Chondrocyte (in vitro differentiated cells): ENCODE results near the gene ZNF225. TPM values are rescaled to one million over a fixed set of nuclear protein-coding genes. Genes with fewer than 3 reads are reported as not detected.

Experiments
- DNase-seq: peaks from one replicate; pipeline ENCODE4 v3.0.0; 2021; ENCODE audit warnings: mixed read lengths, low spot score
- H3K27ac Mint-ChIP-seq: one replicate; pipeline ENCODE4 v1.8.0; 2021; ENCODE audit warnings: mild to moderate bottlenecking, moderate library complexity, mixed read lengths; ENCODE audit not compliant: unreplicated experiment
- H3K27me3 Mint-ChIP-seq: 2 replicates; pipeline ENCODE4 v1.8.0; 2021; ENCODE audit warnings: low read depth, mixed read lengths
- H3K36me3 Mint-ChIP-seq: 2 replicates; pipeline ENCODE4 v1.8.0; 2021; ENCODE audit warnings: low read depth, mixed read lengths
- H3K4me1 Mint-ChIP-seq: 2 replicates; pipeline ENCODE4 v1.8.0; 2021; ENCODE audit warnings: low read depth, mild to moderate bottlenecking, mixed read lengths
- H3K4me3 Mint-ChIP-seq: one replicate; pipeline ENCODE4 v1.8.0; 2021; ENCODE audit warnings: mild to moderate bottlenecking, moderate library complexity, mixed read lengths; ENCODE audit not compliant: unreplicated experiment
- H3K9me3 Mint-ChIP-seq: 2 replicates; pipeline ENCODE4 v1.8.0; 2021; ENCODE audit warnings: low read depth, mixed read lengths
- long read RNA-seq: library from polyadenylated mRNA; stranded (forward); transcript quantifications from one replicate; pipeline ENCODE4 v2.0.0, GENCODE V29; 2021
- total RNA-seq: library from RNA; stranded (reverse); gene quantifications from 3 replicates; pipeline ENCODE4 v1.2.1, GENCODE V29; 2021
- TF ChIP-seq, protein P1 (sequence below): fragments of 200-600 bp; sonication (generic); IDR thresholded peaks from 2 replicates; pipeline ENCODE4 v1.5.0; 2021; ENCODE audit warnings: antibody characterized with exemption, mild to moderate bottlenecking, moderate library complexity

Gene ZNF225
- 5.2 to 8.1 TPM (median 5.5 TPM) in 3 replicates for total RNA-seq
- long read RNA-seq, full-length matches to known transcripts = 2 of 3 reads
- long read RNA-seq, partial matches to known transcripts = 0 of 3 reads
- long read RNA-seq, other reads (novel, unspliced or antisense) = 1 of 3 reads

DNA sequence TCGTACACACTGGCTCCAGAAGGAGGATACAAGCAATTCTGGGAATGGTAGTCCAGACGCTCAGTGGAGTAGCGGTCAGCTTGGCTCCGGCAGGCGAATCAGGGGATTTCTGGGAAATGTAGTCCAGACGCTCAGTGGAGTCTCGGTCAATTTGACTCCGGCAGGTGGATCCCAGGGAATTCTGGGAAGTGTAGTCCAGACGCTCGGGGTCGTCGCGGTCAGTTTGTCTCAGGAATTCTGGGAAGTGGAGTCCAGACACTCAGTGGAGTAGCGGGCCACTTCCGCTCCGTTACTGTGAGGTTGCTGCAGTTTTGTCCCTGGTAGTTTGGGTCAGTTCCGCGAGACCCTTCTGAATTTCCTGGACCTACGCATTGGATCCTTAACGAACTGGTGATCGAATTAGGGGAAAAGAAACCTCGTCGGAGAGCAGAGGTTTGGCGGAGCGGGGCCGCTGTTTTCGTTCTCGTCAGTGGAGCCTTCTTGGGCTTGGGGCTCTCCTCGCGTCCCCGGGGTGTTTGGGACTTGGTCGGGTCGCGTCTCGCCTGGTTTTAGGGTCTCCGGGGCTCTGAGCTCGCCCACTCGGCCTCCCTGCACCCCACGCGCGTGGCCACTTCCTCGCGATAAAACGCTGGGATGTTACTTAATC, at the start of gene ZNF225:
ZNF225 (plus strand) TSS at position 262 of the 646 bp plus-strand sequence. CDS start 2,429 bp downstream, outside the sequence.
- peak; percentile 96 for DNase-seq
- Mint-ChIP-seq H3K4me1 (peaks cover 21% of the 10 kb centered on the region), H3K9me3 (peaks cover 17% of the 10 kb centered on the region), H3K36me3 (peaks cover 16% of the 10 kb centered on the region), H3K4me3 (peak within 1 kb of the TSS; percentile 94), H3K27ac (peak within 1 kb of the TSS; percentile 98), H3K27me3 (no peaks in the 10 kb centered on the region)
- TF ChIP-seq, protein P1, sequence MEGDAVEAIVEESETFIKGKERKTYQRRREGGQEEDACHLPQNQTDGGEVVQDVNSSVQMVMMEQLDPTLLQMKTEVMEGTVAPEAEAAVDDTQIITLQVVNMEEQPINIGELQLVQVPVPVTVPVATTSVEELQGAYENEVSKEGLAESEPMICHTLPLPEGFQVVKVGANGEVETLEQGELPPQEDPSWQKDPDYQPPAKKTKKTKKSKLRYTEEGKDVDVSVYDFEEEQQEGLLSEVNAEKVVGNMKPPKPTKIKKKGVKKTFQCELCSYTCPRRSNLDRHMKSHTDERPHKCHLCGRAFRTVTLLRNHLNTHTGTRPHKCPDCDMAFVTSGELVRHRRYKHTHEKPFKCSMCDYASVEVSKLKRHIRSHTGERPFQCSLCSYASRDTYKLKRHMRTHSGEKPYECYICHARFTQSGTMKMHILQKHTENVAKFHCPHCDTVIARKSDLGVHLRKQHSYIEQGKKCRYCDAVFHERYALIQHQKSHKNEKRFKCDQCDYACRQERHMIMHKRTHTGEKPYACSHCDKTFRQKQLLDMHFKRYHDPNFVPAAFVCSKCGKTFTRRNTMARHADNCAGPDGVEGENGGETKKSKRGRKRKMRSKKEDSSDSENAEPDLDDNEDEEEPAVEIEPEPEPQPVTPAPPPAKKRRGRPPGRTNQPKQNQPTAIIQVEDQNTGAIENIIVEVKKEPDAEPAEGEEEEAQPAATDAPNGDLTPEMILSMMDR = no peak

DNA sequence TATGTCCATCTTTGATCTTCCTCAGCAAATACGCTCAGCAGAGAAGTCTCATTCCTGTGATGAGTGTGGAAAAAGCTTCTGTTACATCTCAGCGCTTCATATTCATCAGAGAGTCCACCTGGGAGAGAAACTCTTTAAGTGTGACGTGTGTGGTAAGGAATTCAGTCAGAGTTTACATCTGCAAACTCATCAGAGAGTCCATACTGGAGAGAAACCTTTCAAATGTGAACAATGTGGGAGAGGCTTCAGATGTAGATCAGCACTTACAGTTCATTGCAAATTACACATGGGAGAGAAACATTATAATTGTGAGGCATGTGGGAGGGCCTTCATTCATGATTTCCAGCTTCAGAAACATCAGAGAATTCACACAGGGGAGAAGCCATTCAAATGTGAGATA, 46.9 kb upstream of the ZNF225 start:
- Mint-ChIP-seq H3K27me3 (no peaks in the 10 kb centered on the region), H3K4me1 (peaks cover 5% of the 10 kb centered on the region), H3K9me3 (peaks cover 51% of the 10 kb centered on the region), H3K36me3 (peaks cover 53% of the 10 kb centered on the region), H3K4me3 (no peak overlapping the region), H3K27ac (no peak overlapping the region)
- no peak for DNase-seq
- TF ChIP-seq, protein P1 = no peak

DNA sequence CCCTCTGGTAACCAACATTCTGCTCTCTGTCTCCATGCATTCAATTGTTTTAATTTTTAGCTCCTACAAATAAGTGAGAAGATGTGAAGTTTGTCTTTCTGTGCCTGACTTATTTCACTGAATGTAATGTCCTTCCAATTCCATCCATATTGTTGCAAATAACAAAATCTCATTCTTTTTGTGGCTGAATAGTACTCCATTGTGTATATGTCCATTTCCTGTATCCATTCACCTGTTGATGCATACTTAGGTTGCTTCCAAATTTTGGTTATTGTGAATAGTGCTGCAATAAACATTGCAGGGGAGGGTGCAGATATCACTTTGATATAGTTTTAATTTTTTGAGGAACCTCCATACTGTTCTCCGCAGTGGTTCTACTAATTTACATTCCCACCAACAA, 43.8 kb upstream of the ZNF225 start:
- peaks cover 40% of the 10 kb centered on the region for H3K36me3 Mint-ChIP-seq
- H3K27me3 Mint-ChIP-seq = no peaks in the 10 kb centered on the region
- TF ChIP-seq, protein P1 = no peak
- H3K4me1 Mint-ChIP-seq = peaks cover 23% of the 10 kb centered on the region
- H3K4me3 Mint-ChIP-seq = no peak overlapping the region
- peaks cover 51% of the 10 kb centered on the region for H3K9me3 Mint-ChIP-seq
- DNase-seq = no peak
- H3K27ac Mint-ChIP-seq = no peak overlapping the region

DNA sequence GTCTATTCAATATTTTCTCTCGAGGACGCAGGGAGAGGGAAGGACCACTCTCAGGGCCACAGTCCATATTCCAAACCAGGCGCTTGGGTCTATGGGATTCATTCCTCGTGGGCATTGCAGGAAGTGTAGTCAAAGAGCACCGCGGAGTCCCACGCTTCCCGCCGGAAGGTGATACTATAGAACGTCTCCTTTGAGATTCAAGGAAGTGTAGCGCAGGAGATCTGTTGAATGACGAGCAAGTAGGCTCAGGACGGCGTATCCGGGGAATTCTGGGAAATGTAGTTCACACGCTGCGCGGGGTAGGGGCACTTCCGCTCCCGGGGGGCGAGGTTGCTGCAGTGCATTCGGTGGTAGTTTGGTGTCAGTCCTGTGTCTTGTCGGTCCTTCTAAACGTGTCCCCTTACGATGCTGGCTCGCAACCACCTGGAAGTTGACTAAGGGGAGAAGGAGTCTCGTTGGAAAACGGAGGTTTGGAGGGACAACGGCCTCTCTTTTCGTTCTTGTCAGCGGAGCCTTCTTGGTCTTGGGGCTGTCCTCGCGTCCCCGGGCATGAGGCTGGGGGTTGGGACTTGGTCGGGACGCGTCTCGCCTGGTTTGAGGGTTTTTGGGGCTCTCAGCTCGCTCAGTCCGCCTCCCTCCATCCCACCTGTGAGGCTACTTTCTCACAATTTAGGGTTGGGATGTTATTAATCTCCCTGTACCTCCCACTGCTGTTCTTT, 41.2 kb upstream of the ZNF225 start, which contains the start of gene ZNF284:
ZNF284 (plus strand) TSS at position 336 of the 719 bp plus-strand sequence. CDS start 4,231 bp downstream, outside the sequence.
- Mint-ChIP-seq H3K4me1 (peaks cover 23% of the 10 kb centered on the region), H3K27ac (peak within 1 kb of the TSS; percentile 86), H3K4me3 (peak within 1 kb of the TSS; percentile 93), H3K36me3 (peaks cover 21% of the 10 kb centered on the region), H3K9me3 (peaks cover 34% of the 10 kb centered on the region), H3K27me3 (no peaks in the 10 kb centered on the region)
- TF ChIP-seq, protein P1 = no peak
- DNase-seq = no peak
